HG03135 (cell line): ENCODE data around the gene LUC7L2.
"Not testable (repeated sequence)": the region's sequence is repeated elsewhere in the genome, so short reads cannot be mapped to it uniquely, and the experiment has no call there.

Experiments
- ATAC-seq: cut with Tn5 transposase; IDR thresholded peaks from one replicate; pipeline ENCODE4 v1.9.1; 2021; ENCODE audit warnings: mild to moderate bottlenecking, moderate library complexity; ENCODE audit not compliant: unreplicated experiment

Gene LUC7L2

DNA sequence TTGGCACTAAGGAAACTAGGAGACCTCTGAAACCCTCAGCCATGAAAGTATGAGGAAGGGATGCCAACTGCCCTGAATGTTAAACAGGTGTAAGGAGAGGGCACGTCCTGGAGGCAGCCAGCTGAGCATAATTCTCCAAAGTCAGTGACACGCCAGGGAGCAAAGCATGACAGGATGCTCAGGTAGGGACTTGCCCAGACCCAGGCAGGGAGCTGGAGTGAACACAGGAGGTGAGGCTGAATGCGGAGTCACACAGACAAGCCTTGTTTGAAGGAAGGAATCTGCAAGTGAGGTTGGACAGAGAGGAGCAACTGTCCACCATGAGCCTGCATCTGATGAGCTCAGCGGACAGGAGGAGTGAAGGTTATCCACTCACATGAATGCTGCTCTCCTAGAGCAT is 82.3 kb downstream of the LUC7L2 start:
- no peak for ATAC-seq

- ATAC-seq: no peak
Observed at GRCh38 chr7:139446051-139446890, 86.6 kb downstream of the LUC7L2 start.

DNA sequence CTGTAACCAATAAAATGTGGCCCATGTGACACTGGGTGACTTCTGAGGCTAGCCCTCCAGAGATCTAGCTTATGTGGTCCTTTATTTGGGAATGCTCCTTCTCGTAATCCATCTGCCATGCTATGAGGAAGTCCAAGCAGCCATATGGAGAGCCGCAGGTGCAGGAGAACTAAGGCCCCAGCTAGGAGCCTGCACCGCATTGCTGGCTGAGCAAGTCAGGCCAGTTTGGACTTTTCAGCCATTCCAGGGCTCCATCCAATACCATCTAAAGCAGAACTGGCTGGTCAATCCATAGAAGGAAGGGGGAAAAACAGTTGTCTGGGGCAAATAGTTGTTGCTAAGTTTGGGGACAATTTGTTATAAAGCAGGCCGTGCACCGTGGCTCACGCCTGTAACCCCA is 91.2 kb downstream of the LUC7L2 start:
- no peak for ATAC-seq

GRCh38 chr7:139451638-139452037 is 91.9 kb downstream of the LUC7L2 start:
- ATAC-seq: no peak

GRCh38 chr7:139452958-139453672 is 93.4 kb downstream of the LUC7L2 start:
- no peak for ATAC-seq

DNA sequence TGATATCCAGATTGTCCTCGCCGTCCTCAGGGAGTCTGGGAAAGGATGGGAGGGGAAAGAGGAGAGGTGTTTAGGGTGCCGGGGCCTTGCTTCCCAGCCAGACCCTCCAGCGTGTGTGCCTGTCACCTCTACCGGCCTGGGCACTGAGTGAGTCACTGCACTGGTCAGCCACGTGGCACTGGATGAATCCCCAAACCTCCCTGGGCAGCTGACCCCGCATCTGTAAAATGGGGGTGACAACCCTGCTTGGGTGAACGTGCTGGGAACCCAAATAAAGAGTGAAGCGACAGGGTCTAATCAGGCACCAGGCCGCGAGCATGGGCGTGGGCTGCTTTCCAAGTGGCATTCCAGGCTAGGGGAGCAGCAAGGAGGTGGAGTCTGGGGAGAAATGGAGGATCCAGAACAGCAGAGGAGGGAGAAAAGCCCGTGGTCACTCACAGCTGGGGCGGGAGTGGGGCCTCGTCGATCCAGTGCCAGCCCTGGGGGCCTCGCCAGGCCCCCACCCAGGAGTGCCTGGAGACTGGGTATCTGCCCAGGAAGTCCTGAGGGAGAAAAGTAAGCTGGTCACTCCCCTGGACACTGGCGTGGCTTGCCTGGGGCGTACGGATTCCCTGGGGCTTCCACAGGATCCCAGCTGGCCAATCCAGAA is 94.1 kb downstream of the LUC7L2 start:
- no peak for ATAC-seq

GRCh38 chr7:139455789-139456188 is 96.1 kb downstream of the LUC7L2 start:
- no peak for ATAC-seq

GRCh38 chr7:139456511-139456910 is 96.8 kb downstream of the LUC7L2 start:
- no peak for ATAC-seq

DNA sequence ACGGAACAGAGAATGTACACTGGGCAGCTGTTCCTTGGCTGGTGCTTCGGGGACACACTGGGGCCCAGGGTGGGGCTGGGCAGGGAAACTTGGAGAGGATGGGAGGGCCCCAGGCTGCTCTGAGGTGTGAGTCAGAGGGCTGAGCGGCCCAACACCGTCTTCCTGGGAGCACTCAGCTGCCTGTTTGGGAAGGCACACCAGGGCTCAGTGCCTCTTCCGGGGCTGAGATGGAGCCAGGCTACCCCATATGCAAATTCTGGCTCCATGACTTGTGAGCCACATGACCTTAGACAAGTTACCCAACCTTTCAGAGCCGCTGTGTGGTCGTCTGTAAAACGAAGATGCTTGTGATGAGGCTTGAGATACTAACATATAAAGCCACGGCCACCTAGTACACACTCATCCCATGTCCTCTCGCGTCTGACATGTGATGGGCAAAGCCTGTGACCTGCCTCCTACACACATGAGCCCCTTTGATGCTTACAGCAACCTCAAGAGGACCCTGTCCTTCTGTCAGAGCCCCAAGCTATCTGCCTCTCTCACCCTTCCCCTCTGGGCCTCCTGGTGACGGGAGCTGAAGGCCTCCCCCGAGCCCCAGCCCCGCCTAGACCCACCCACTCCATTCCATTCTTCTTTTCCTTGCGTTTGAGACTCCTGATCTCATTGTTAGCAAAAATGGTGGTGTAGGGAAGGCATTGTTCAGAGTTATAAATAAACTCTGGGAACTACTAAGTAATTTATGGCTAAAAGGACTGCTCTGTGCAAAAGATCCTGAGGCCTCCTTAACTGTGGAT is 97.7 kb downstream of the LUC7L2 start:
- no peak for ATAC-seq

DNA sequence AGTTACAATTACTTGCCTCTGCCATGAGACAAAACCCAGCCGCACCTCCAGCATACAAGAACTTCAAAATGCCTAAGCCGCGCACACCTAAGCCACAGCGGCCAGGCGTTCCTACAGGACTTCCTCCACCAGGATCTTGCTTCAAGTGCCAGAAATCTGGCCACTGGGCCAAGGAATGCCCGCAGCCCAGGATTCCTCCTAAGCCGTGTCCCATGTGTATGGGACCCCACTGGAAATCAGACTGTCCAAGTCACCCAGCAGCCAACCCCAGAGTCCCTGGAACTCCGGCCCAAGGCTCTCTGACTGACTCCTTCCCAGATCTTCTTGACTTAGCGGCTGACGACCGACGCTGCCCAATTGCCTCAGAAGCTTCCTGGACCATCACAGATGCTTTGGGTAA is 103.7 kb downstream of the LUC7L2 start:
- ATAC-seq: not testable (repeated sequence)

DNA sequence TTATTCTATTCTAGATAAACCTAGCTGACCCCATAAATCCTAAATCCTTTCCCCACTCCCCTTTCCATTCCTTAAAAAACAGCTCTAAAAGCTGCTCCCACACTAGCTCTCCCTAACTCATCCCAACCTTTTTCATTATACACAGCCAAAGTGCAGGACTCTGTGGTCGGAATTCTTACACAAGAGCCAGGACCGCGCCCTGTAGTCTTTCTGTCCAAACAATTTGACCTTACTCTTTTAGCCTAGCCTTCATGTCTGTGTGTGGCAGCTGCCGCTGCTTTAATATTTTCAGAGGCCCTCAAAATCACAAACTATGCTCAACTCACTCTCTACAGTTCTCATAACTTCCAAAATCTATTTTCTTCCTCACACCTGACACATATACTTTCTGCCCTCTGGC is 104.8 kb downstream of the LUC7L2 start:
- ATAC-seq: not testable (repeated sequence)

DNA sequence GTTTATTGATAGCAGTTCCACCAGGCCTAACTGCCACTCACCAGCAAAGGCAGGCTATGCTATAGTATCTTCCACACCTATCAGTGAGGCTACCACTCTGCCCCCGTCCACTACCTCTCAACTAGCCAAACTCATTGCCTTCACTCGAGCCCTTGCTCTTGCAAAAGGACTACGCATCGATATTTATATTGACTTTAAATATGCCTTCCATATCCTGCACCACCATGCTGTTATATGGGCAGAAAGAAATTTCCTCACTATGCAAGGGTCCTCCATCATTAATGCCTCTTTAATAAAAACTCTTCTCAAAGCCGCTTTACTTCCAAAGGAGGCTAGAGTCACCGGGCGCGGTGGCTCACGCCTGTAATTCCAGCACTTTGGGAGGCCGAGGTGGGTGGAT is 105.4 kb downstream of the LUC7L2 start:
- ATAC-seq: not testable (repeated sequence)

DNA sequence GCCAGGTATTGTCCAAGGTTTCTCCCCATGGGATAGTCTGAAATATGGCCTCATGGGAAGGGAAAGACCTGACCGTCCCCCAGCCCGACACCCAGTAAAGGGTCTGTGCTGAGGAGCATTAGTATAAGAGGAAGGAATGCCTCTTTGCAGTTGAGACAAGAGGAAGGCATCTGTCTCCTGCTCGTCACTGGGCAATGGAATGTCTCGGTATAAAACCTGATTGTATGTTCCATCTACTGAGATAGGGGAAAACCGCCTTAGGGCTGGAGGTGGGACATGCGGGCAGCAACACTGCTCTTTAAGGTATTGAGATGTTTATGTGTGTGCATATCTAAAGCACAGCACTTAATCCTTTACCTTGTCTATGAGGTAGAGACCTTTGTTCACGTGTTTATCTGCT is 108.0 kb downstream of the LUC7L2 start:
- not testable (repeated sequence) for ATAC-seq

DNA sequence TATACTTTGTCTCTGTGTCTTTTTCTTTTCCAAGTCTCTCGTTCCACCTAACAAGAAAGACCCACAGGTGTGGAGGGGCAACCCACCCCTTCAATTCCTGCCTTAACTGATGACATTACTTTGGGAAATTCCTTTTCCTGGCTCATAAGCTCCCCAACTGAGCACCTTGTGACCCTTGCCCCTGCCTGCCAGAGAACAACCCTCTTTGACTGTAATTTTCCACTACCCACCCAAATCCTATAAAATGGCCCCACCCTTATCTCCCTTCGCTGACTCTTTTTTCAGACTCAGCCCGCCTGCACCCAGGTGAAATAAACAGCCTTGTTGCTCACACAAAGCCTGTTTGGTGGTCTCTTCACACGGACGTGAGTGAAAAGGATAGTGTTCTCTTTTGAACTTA is 108.6 kb downstream of the LUC7L2 start:
- not testable (repeated sequence) for ATAC-seq

DNA sequence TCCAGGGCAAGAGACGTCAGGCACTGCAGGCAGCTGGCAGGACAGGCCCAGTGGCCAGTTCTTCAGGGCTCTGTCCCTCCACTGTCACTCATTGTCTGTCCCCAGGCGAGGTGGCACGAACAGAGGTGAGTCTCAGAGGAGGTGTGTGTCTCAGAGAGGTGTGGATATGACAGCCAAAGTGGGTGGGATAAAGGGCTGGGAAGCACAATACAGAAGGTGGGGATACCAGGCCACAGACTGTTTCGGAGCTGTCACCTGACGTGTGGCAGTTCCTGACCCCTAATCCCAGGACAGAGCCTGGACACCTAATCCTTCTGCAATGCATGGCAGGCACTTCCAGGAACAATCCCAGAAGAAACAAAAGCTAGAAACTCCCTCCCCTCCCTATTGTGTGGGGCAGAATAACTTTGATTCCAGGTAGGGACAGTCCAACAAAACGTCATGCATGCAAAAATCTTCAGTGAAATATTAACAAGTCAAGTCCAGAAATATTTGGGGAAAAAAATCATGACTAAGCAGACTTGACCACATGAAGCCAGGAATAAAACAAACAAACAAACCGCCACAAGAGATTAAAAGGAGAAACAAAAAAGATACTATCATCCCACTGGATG is 112.2 kb downstream of the LUC7L2 start:
- ATAC-seq: no peak
